Measurements from ENCODE around the gene ATP6V1F.

ATP6V1F gene

DNA sequence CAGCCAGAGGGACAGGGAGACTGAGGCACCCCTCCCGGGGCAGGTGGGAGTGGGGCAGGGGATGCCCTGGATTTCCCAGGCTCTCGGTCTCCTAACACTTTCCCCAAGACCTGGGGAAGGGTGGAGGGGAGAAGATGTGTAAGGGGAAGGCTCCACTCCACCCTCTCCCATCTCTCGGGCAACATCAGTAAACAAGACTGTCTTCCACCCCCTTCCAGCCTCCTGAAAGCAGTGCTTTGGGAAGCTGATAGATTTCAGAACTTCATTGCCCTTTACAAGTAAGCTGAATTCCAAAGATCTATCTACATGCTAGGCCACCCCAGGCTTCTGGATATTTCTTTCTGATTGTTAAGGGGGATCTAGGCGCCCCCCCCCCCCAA, 28.7 kb upstream of the ATP6V1F start:
- H3K36me3 ChIP-seq (ENCODE audit: control insufficient read depth, insufficient read depth, low read length) = no peaks in the 10 kb centered on the region
- TF ChIP-seq, protein P1, sequence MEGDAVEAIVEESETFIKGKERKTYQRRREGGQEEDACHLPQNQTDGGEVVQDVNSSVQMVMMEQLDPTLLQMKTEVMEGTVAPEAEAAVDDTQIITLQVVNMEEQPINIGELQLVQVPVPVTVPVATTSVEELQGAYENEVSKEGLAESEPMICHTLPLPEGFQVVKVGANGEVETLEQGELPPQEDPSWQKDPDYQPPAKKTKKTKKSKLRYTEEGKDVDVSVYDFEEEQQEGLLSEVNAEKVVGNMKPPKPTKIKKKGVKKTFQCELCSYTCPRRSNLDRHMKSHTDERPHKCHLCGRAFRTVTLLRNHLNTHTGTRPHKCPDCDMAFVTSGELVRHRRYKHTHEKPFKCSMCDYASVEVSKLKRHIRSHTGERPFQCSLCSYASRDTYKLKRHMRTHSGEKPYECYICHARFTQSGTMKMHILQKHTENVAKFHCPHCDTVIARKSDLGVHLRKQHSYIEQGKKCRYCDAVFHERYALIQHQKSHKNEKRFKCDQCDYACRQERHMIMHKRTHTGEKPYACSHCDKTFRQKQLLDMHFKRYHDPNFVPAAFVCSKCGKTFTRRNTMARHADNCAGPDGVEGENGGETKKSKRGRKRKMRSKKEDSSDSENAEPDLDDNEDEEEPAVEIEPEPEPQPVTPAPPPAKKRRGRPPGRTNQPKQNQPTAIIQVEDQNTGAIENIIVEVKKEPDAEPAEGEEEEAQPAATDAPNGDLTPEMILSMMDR (IDR thresholded peaks at IDR 0.05; ENCODE audit: insufficient read depth, low read length, poor library complexity, severe bottlenecking) = no peak
- no peak for DNase-seq (ENCODE audit: extremely low read depth, insufficient read length)
- H3K27me3 ChIP-seq (replicated peaks; ENCODE audit: control insufficient read depth, insufficient read depth, low read length) = peaks cover 3% of the 10 kb centered on the region
- H3K4me3 ChIP-seq (replicated peaks; ENCODE audit: low read depth, low read length) = no peak overlapping the region

DNA sequence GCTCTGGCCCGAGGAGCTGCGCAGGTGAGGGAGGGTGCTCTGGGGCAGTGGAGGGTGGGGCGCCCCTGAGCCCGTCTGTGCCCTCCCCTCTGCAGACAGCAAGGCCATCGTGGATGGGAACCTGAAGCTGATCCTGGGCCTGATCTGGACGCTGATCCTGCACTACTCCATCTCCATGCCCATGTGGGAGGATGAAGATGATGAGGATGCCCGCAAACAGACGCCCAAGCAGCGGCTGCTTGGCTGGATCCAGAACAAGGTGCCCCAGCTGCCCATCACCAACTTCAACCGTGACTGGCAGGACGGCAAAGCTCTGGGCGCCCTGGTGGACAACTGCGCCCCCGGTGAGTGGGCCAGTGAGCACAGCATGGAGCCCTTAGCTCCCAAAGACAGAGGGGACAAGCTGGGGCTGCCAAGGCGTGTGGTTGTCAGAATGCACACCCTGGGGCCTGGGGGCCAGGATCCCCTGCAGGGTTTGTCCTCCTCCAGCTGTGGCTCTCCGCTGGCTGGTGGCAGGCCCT, 27.4 kb upstream of the ATP6V1F start:
- no peaks in the 10 kb centered on the region; the same call in 1 of the 2 replicates for H3K27me3 ChIP-seq (replicated peaks; ENCODE audit: control insufficient read depth, insufficient read depth, low read length)
- DNase-seq (ENCODE audit: extremely low read depth, insufficient read length) = no peak
- TF ChIP-seq, protein P1 (IDR thresholded peaks at IDR 0.05; ENCODE audit: insufficient read depth, low read length, poor library complexity, severe bottlenecking) = no peak
- no peak overlapping the region for H3K4me3 ChIP-seq (replicated peaks; ENCODE audit: low read depth, low read length)
- no peaks in the 10 kb centered on the region for H3K36me3 ChIP-seq (ENCODE audit: control insufficient read depth, insufficient read depth, low read length)

DNA sequence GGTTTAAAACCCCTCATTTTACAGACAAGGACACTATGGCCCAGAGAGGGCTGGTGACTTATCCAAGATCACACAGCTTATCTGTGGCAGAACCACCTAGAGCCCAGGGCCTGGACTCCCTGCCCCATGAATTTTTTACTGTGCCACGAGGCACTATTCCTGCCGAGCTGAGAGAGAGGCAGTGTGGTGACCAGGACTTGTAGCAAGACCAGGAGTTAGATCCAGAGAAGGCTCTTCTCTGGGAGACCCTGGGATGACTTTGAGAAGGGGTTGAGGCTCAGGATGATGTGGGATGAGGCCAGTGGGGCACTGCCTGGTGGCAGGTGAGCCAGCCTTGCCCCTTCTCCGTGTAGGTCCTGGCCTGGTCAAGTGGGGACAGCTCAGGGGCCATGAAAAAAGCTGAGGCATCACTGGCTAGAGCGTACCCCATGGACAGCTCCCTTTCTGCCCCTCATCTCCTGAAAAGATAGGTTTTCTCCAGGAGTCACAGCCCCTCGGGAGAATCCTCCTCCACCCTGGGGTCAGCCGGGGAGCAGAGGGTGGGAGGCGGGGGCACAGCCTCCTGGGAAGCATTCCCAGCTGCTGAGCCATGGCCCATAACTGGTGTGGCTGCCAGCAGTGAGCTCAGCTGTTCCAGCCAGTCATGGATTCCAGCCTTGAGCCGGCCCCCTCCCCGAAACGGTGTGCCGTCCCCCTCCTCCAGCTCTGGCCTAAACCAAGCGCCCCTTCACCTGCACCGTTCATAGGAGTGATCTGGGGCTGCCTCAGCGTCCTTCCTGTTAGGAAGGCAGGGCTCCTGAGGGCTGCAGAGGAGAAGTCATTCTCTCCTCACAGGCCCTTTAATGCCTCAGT, 26.6 kb upstream of the ATP6V1F start:
- DNase-seq (ENCODE audit: extremely low read depth, insufficient read length) = no peak
- Histone ChIP-seq H3K36me3 (ENCODE audit: control insufficient read depth, insufficient read depth, low read length) (no peaks in the 10 kb centered on the region), H3K4me3 (replicated peaks; ENCODE audit: low read depth, low read length) (no peak overlapping the region), H3K27me3 (replicated peaks; ENCODE audit: control insufficient read depth, insufficient read depth, low read length) (no peaks in the 10 kb centered on the region; the same call in 1 of the 2 replicates)
- TF ChIP-seq, protein P1 (IDR thresholded peaks at IDR 0.05; ENCODE audit: insufficient read depth, low read length, poor library complexity, severe bottlenecking) = no peak

DNA sequence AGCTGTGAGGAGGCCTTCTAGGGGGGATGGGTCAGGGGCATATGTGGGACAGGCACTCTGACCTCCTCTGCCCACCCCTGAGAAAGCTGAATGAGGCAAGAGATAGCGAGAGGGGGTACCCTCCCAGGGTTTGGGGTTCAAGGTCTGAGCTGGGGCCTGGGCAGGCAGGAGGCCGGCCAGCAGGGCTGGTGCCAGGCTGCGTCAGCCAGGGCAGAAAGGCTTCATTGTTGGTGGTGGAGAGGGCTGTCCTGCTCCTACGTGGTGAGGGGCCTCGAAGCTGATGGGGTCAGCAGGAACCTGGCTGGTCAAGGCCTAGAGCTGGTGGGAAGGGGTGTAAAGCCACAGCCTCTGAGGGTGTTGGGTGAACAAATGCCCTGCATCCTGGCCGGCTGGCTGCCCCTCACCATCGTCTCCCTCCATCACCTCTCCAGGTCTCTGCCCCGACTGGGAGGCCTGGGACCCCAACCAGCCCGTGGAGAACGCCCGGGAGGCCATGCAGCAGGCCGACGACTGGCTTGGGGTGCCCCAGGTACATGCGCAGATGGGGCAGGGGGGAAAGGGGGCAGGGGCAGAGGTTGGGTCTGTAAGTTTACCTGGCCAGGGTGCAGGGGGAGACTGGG, 25.8 kb upstream of the ATP6V1F start:
- TF ChIP-seq, protein P1 (IDR thresholded peaks at IDR 0.05; ENCODE audit: insufficient read depth, low read length, poor library complexity, severe bottlenecking) = no peak
- no peak overlapping the region for H3K4me3 ChIP-seq (replicated peaks; ENCODE audit: low read depth, low read length)
- H3K36me3 ChIP-seq (ENCODE audit: control insufficient read depth, insufficient read depth, low read length) = no peaks in the 10 kb centered on the region
- no peaks in the 10 kb centered on the region; the same call in 1 of the 2 replicates for H3K27me3 ChIP-seq (replicated peaks; ENCODE audit: control insufficient read depth, insufficient read depth, low read length)
- DNase-seq (ENCODE audit: extremely low read depth, insufficient read length) = no peak

DNA sequence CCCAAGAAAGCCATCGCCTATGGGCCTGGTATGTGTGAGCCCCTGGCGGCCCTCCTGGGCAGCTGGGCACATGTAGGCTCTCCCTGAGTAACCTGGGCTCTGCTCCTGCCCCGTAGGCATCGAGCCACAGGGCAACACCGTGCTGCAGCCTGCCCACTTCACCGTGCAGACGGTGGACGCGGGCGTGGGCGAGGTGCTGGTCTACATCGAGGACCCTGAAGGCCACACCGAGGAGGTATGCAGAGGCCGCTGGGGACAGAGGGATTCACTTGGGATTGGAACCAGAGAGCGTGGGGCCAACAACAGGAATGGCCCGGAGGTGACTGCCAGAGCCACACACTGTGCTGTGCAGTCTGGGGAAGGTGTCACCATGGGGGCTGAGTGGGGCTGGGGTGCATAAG, 25.1 kb upstream of the ATP6V1F start:
- Histone ChIP-seq H3K36me3 (ENCODE audit: control insufficient read depth, insufficient read depth, low read length) (no peaks in the 10 kb centered on the region), H3K4me3 (replicated peaks; ENCODE audit: low read depth, low read length) (no peak overlapping the region), H3K27me3 (replicated peaks; ENCODE audit: control insufficient read depth, insufficient read depth, low read length) (no peaks in the 10 kb centered on the region; the same call in 1 of the 2 replicates)
- no peak for DNase-seq (ENCODE audit: extremely low read depth, insufficient read length)
- TF ChIP-seq, protein P1 (IDR thresholded peaks at IDR 0.05; ENCODE audit: insufficient read depth, low read length, poor library complexity, severe bottlenecking) = no peak

All from GM06990 (cell line).